Measurements from ENCODE around the gene SLC6A19.
"Not testable (repeated sequence)": the region's sequence is repeated elsewhere in the genome, so short reads cannot be mapped to it uniquely, and the experiment has no call there.

SLC6A19 gene

DNA sequence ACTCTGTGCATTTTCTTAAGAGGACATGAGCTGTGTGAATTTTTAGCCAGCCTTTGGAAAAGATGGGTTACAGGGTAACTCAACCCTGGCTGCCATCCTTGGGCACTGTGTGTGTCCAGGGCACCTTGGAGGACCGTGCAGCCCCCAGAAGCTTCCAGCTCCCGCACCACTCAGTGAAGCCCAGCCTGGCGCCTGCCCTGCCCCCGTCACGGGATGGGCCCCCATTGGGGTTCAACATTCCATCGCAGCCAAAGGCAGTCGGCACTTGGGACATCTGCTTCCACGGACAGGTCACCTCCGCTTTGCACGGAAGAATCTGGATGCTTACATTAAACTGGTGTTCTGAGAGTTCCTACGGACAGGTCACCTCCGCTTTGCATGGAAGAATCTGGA lies 21.9 kb downstream of the SLC6A19 start:
- DNase-seq (ENCODE audit: low read depth) = no peak

- DNase-seq (ENCODE audit: low read depth) = no peak
Measured at GRCh38 chr5:1224631-1225030, 23.2 kb downstream of the SLC6A19 start.

GRCh38 chr5:1225081-1225480 lies 23.7 kb downstream of the SLC6A19 start, which contains the start of gene SLC6A18:
Gene SLC6A18 (plus strand): TSS chr5:1225381. CDS start chr5:1225478, 97 bp downstream.
- no peak for DNase-seq (ENCODE audit: low read depth)

GRCh38 chr5:1226231-1226630 lies 24.8 kb downstream of the SLC6A19 start:
- DNase-seq (ENCODE audit: low read depth) = no peak

- no peak for DNase-seq (ENCODE audit: low read depth)
Measured at GRCh38 chr5:1226839-1227581, 25.6 kb downstream of the SLC6A19 start.

DNA sequence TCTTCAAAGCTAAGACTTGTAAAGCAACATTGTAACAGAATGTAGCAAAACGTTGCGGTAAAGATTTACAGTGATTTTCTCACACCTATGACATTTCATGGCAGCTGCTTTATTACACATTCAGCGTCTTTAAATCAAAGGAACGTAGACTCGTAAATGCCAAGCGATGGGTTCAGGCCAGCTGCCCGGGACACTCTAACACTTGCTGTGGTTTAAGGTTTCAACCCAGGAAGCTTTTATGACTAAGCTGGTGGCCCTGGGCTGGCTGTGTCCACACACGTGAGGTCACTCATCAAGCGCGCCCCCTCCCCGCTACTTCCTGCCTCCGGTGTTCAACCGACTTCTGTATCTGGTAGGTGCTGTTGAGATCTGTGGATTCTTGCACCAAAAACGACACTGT lies 26.3 kb downstream of the SLC6A19 start:
- no peak for DNase-seq (ENCODE audit: low read depth)

GRCh38 chr5:1228120-1228519 lies 26.7 kb downstream of the SLC6A19 start:
- DNase-seq (ENCODE audit: low read depth) = no peak

DNA sequence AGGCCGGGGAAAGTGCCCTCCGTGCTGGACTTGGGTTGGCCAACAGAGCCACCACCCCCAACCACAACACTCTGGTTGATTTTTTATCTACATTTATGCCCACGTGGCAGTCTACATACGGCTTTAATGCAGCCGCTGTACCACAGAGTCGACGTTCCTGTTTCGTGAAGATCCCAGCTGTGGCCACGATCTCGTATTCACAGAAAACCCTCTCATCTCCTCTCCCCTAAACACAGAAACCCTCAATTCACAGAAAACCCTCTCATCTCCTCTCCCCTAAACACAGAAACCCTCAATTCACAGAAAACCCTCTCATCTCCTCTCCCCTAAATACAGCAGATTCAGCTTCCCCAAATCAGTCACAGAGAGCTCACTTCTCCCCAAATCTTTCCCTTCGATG lies 27.6 kb downstream of the SLC6A19 start:
- DNase-seq (ENCODE audit: low read depth) = not testable (repeated sequence)

- DNase-seq (ENCODE audit: low read depth) = no peak
Measured at GRCh38 chr5:1229822-1230221, 28.4 kb downstream of the SLC6A19 start.

DNA sequence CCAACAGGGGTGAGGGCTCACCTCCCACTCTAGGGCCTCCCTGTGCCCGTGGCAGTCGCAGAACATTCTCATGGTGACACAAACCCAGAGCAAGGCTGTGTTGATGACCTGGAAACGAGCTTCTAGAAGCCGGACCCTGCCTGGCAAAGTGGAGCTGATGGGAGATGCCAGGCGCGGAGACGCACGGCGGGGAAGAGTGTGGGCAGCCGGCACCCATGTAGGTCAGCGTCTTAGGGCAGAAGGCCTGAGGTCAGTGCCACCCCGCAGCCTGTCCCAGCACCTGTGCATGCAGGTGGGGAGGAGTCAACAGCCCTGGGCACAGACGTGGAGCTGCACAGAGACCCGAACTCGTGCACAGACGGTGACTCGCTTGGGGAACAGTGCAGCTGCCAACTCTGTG lies 29.2 kb downstream of the SLC6A19 start:
- DNase-seq (ENCODE audit: low read depth) = no peak

- no peak for DNase-seq (ENCODE audit: low read depth)
Measured at GRCh38 chr5:1231354-1231905, 30.0 kb downstream of the SLC6A19 start.

DNA sequence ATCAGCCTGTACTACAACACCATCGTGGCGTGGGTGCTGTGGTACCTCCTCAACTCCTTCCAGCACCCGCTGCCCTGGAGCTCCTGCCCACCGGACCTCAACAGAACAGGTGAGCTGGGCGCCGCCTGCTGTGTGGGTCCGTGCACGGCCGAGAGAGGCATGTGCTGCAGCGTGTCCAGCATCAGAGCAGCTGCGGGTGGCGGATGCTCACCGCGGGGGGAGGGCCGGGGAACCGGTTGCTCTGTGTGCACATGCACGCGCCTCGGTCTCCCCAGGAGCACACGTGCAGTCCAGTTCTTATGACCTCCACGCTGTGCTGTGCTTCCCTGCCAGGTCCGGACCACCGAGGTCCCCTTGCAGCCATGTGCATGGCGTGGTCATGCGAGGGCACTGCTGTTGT lies 31.4 kb downstream of the SLC6A19 start:
- DNase-seq (ENCODE audit: low read depth) = no peak

DNA sequence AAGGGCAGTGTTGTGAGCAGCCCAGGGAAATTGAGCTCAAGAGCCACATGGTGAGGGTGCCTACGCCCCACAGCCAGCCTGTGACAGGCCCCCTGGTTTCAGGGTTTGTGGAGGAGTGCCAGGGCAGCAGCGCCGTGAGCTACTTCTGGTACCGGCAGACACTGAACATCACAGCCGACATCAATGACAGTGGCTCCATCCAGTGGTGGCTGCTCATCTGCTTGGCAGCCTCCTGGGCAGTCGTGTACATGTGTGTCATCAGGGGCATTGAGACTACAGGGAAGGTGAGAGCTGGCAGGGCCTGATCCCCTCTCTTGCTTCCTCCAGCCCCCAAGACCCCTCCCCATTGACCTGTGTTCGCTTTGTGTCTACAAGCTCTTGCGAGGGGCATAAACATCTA lies 34.0 kb downstream of the SLC6A19 start:
- DNase-seq (ENCODE audit: low read depth) = no peak

- no peak for DNase-seq (ENCODE audit: low read depth)
Measured at GRCh38 chr5:1235838-1236237, 34.4 kb downstream of the SLC6A19 start.

GRCh38 chr5:1239505-1240251 lies 38.3 kb downstream of the SLC6A19 start:
- no peak for DNase-seq (ENCODE audit: low read depth)

- no peak for DNase-seq (ENCODE audit: low read depth)
Measured at GRCh38 chr5:1240496-1241260, 39.3 kb downstream of the SLC6A19 start.

DNA sequence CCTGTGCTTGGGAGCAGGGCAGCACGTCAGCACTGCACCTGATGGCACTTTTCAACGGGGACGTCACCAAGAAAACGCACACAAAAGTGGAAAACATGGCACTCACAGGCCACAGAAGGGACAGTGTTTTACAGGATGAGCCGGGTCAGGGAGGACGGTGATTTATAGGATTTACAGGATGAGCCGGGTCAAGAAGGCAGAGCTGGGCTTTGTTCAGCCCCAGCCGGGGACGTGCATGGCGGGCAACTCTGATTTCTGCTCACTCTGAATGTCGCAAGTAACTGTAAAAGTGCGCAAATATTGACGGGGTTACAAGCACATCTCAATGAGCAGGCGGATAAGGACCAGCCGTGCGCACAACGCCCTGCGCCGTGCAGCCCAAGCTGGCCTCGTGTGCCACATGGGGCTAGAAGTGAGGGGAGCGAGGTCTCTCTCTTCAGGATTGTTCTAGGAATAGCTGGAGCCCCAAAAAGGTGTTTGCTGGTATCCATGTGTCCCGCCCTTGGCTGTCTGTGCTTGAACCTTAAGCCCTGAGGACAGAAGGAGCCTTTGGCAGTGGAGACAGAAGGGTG lies 40.2 kb downstream of the SLC6A19 start:
- DNase-seq (ENCODE audit: low read depth) = no peak

- DNase-seq (ENCODE audit: low read depth) = no peak
Measured at GRCh38 chr5:1242733-1243486, 41.5 kb downstream of the SLC6A19 start.

GRCh38 chr5:1243487-1244130 lies 42.2 kb downstream of the SLC6A19 start:
- no peak for DNase-seq (ENCODE audit: low read depth)

GRCh38 chr5:1244255-1244654 lies 42.9 kb downstream of the SLC6A19 start:
- no peak for DNase-seq (ENCODE audit: low read depth)

DNA sequence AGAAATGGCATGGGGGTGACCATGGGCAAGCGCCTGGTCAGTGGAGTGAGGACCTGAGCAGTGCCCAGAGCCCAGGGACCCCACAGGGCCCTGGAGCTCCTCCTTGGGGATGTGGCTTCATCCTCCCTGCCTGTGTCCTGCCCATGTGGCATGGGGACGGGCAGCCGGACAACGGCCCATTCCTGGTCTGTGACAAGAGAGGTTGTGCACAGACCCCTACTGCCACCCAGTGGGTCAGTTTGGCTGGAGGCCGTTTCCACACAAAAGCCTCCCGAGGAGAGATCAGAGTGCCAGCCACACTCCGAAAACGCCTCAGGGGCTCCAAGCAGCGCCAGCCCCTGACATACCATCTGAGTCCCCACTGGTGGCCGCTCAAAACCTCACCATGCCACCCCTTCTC lies 43.6 kb downstream of the SLC6A19 start:
- no peak for DNase-seq (ENCODE audit: low read depth)

All from stimulated activated CD8-positive, alpha-beta memory T cell treated with anti-CD3 and anti-CD28 coated beads, Interleukin-12 subunit alpha, Interleukin-12 subunit beta, amount 100 ng/mL, for 1 hour (primary cell).